Chondrocyte (in vitro differentiated cells): ENCODE data around the gene DHTKD1. TPM values are rescaled to one million over a fixed set of nuclear protein-coding genes. Genes with fewer than 3 reads are reported as not detected.

Experiments
- DNase-seq: peaks from one replicate; pipeline ENCODE4 v3.0.0; 2021; ENCODE audit warnings: mixed read lengths, low spot score
- H3K27ac Mint-ChIP-seq: one replicate; pipeline ENCODE4 v1.8.0; 2021; ENCODE audit warnings: mild to moderate bottlenecking, moderate library complexity, mixed read lengths; ENCODE audit not compliant: unreplicated experiment
- H3K27me3 Mint-ChIP-seq: 2 replicates; pipeline ENCODE4 v1.8.0; 2021; ENCODE audit warnings: low read depth, mixed read lengths
- H3K36me3 Mint-ChIP-seq: 2 replicates; pipeline ENCODE4 v1.8.0; 2021; ENCODE audit warnings: low read depth, mixed read lengths
- H3K4me1 Mint-ChIP-seq: 2 replicates; pipeline ENCODE4 v1.8.0; 2021; ENCODE audit warnings: low read depth, mild to moderate bottlenecking, mixed read lengths
- H3K4me3 Mint-ChIP-seq: one replicate; pipeline ENCODE4 v1.8.0; 2021; ENCODE audit warnings: mild to moderate bottlenecking, moderate library complexity, mixed read lengths; ENCODE audit not compliant: unreplicated experiment
- H3K9me3 Mint-ChIP-seq: 2 replicates; pipeline ENCODE4 v1.8.0; 2021; ENCODE audit warnings: low read depth, mixed read lengths
- total RNA-seq: library from RNA; stranded (reverse); gene quantifications from 3 replicates; pipeline ENCODE4 v1.2.1, GENCODE V29; 2021
- TF ChIP-seq, protein P1 (sequence below): fragments of 200-600 bp; sonication (generic); IDR thresholded peaks from 2 replicates; pipeline ENCODE4 v1.5.0; 2021; ENCODE audit warnings: antibody characterized with exemption, mild to moderate bottlenecking, moderate library complexity

The DHTKD1 gene
- total RNA-seq, 1 donor from 2014 or later, result 13.7 TPM

DNA sequence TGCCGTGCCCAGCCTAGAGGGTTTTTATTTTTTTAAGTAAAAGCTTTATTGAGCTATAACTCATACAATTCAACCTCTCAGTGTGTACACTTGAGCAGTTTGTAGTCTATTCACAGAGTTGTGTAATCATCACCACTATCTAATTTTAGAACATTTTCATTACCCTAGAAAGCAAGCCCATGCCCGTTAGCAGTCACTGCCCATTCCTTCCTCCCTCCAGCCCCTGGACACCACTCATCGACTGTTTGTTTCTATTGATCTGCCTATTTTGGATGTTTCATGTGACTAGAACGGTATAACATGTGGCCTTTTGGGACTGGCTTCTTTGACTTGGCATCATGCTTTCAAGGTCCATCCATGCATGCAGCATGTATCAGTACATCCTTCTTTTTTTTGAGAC is 35.0 kb downstream of the DHTKD1 start:
- no peak for DNase-seq
- H3K9me3 Mint-ChIP-seq, result no peaks in the 10 kb centered on the region
- H3K27me3 Mint-ChIP-seq, result no peaks in the 10 kb centered on the region
- no peak overlapping the region for H3K27ac Mint-ChIP-seq
- no peaks in the 10 kb centered on the region for H3K4me1 Mint-ChIP-seq
- H3K36me3 Mint-ChIP-seq, result peaks cover 22% of the 10 kb centered on the region
- TF ChIP-seq, protein P1, sequence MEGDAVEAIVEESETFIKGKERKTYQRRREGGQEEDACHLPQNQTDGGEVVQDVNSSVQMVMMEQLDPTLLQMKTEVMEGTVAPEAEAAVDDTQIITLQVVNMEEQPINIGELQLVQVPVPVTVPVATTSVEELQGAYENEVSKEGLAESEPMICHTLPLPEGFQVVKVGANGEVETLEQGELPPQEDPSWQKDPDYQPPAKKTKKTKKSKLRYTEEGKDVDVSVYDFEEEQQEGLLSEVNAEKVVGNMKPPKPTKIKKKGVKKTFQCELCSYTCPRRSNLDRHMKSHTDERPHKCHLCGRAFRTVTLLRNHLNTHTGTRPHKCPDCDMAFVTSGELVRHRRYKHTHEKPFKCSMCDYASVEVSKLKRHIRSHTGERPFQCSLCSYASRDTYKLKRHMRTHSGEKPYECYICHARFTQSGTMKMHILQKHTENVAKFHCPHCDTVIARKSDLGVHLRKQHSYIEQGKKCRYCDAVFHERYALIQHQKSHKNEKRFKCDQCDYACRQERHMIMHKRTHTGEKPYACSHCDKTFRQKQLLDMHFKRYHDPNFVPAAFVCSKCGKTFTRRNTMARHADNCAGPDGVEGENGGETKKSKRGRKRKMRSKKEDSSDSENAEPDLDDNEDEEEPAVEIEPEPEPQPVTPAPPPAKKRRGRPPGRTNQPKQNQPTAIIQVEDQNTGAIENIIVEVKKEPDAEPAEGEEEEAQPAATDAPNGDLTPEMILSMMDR, result no peak
- H3K4me3 Mint-ChIP-seq, result no peak overlapping the region

GRCh38 chr10:12107781-12108180 is 39.0 kb downstream of the DHTKD1 start:
- no peak for DNase-seq
- no peaks in the 10 kb centered on the region for H3K4me1 Mint-ChIP-seq
- H3K9me3 Mint-ChIP-seq, result no peaks in the 10 kb centered on the region
- no peak overlapping the region for H3K27ac Mint-ChIP-seq
- H3K36me3 Mint-ChIP-seq, result peaks cover 23% of the 10 kb centered on the region
- H3K27me3 Mint-ChIP-seq, result no peaks in the 10 kb centered on the region
- no peak overlapping the region for H3K4me3 Mint-ChIP-seq
- TF ChIP-seq, protein P1, result no peak

DNA sequence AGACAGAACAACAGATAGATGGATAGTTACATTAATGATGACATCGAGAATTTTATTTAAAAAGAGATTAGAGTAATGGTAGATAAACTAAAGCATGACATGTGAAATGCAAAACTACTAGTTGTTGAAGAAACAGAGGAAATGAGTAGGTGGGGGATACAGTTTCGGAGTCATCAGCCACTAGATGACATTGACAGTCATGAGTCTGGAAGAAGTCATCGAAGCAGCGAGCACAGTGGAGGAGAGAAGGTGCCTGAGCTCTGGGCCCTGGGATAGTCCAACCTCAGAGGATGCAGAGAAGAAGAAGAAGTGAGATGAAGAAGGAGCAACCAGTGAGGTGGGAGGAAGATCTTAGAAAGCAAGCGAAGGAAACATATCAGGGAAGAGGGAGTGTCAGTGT is 40.5 kb downstream of the DHTKD1 start:
- TF ChIP-seq, protein P1, result no peak
- no peak for DNase-seq
- no peak overlapping the region for H3K4me3 Mint-ChIP-seq
- H3K9me3 Mint-ChIP-seq, result no peaks in the 10 kb centered on the region
- peaks cover 19% of the 10 kb centered on the region for H3K36me3 Mint-ChIP-seq
- H3K27me3 Mint-ChIP-seq, result no peaks in the 10 kb centered on the region
- no peaks in the 10 kb centered on the region for H3K4me1 Mint-ChIP-seq
- no peak overlapping the region for H3K27ac Mint-ChIP-seq

DNA sequence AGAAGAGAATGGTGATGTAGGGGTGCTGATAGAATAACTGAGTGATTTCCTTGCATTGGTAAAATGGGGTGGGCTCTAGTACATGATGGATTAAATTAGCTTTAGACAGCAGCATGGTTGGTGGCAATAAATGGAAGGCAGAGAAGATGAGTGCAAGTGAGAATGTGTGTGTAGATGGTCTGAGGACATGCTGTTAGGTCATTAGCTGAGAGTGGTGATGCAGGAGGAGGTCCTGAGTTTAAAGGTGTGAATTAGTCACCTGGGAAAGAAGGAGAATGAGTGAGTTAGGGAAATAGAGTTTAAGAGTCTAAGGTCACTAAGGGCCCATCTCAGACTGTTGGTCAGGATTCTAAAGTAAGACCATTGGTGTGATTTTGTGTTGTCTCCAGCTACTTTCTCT is 42.8 kb downstream of the DHTKD1 start:
- H3K36me3 Mint-ChIP-seq, result peaks cover 13% of the 10 kb centered on the region

GRCh38 chr10:12113627-12114026 is 44.9 kb downstream of the DHTKD1 start:
- Mint-ChIP-seq H3K9me3 (no peaks in the 10 kb centered on the region), H3K4me1 (no peaks in the 10 kb centered on the region), H3K27me3 (no peaks in the 10 kb centered on the region), H3K27ac (no peak overlapping the region), H3K4me3 (no peak overlapping the region), H3K36me3 (peaks cover 17% of the 10 kb centered on the region)
- TF ChIP-seq, protein P1, result no peak
- DNase-seq, result no peak

More for the DNA sequence above, 42.8 kb downstream of the DHTKD1 start:
- H3K4me3 Mint-ChIP-seq, result no peak overlapping the region
- H3K9me3 Mint-ChIP-seq, result no peaks in the 10 kb centered on the region
- no peak for DNase-seq
- H3K4me1 Mint-ChIP-seq, result no peaks in the 10 kb centered on the region
- TF ChIP-seq, protein P1, result no peak
- H3K27me3 Mint-ChIP-seq, result no peaks in the 10 kb centered on the region
- no peak overlapping the region for H3K27ac Mint-ChIP-seq
